ENCODE results near the gene ANAPC5.

Gene ANAPC5

GRCh38 chr12:121364683-121365121, 12.5 kb upstream of the ANAPC5 start:
- H3K9me3 ChIP-seq (ENCODE audit: control insufficient read depth in 1 of 2, low read length in 2 of 2): no peaks in the 10 kb centered on the region
- H3K27ac ChIP-seq (ENCODE audit: low read length): no peak overlapping the region
- no peak overlapping the region for H3K4me3 ChIP-seq (ENCODE audit: low read depth in 1 of 2, low read length in 2 of 2)
- no peaks in the 10 kb centered on the region for H3K4me1 ChIP-seq (ENCODE audit: control insufficient read depth in 1 of 2, insufficient read depth in 2 of 2, low read length in 2 of 2)
- H3K27me3 ChIP-seq (ENCODE audit: low read depth, low read length): no peaks in the 10 kb centered on the region
- no peaks in the 10 kb centered on the region for H3K36me3 ChIP-seq (ENCODE audit: control insufficient read depth in 1 of 2, insufficient read depth in 2 of 2, low read length in 2 of 2)

DNA sequence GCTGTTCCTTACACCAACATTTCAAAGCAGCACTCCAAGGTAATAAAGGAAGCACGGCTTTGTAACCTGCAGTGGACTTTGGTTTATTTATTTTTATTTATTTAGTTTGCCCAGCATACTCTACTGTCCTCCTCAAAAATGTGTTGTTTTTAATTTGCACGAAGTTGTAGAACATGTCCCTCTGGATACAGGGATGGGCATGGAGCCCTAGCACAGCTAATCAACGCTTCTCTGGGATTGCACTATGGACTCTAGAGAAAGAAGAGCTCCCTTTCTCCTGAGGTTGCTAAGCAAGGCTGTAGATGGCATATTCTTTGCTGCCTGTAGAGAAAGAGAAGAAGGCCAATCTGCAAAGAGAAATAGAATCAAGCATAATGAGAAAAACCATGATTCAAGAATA, 5.9 kb upstream of the ANAPC5 start:
- Histone ChIP-seq H3K4me3 (ENCODE audit: low read depth in 1 of 2, low read length in 2 of 2) (no peak overlapping the region), H3K9me3 (ENCODE audit: control insufficient read depth in 1 of 2, low read length in 2 of 2) (no peaks in the 10 kb centered on the region), H3K36me3 (ENCODE audit: control insufficient read depth in 1 of 2, insufficient read depth in 2 of 2, low read length in 2 of 2) (no peaks in the 10 kb centered on the region), H3K27ac (ENCODE audit: low read length) (no peak overlapping the region), H3K27me3 (ENCODE audit: low read depth, low read length) (no peaks in the 10 kb centered on the region), H3K4me1 (ENCODE audit: control insufficient read depth in 1 of 2, insufficient read depth in 2 of 2, low read length in 2 of 2) (peaks cover 0 to 2% of the 10 kb centered on the region in 2 donors)

DNA sequence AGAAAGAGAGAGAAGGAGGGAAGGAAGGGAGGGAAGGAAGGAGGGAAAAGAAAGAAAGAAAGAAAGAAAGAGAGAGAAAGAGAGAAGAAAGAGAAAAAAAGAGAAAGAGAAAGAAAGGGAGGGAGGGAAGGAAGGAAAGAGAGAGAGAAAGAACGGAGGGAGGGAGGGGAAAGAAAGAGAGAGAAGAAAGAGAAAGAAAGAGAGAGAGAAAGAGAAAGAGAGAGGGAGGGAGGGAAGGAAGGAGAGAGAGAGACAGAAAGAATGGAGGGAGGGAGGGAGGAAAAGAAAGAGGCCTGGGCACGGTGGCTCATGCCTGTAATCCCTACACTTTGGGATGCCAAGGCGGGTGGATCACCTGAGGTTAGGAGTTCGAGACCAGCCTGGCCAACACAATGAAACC, 5.1 kb upstream of the ANAPC5 start:
- H3K27ac ChIP-seq (ENCODE audit: low read length): no peak overlapping the region
- peaks cover 0 to 5% of the 10 kb centered on the region in 2 donors for H3K4me1 ChIP-seq (ENCODE audit: control insufficient read depth in 1 of 2, insufficient read depth in 2 of 2, low read length in 2 of 2)
- no peaks in the 10 kb centered on the region for H3K36me3 ChIP-seq (ENCODE audit: control insufficient read depth in 1 of 2, insufficient read depth in 2 of 2, low read length in 2 of 2)
- no peaks in the 10 kb centered on the region for H3K27me3 ChIP-seq (ENCODE audit: low read depth, low read length)
- H3K9me3 ChIP-seq (ENCODE audit: control insufficient read depth in 1 of 2, low read length in 2 of 2): no peaks in the 10 kb centered on the region
- H3K4me3 ChIP-seq (ENCODE audit: low read depth in 1 of 2, low read length in 2 of 2): no peak overlapping the region

- H3K4me3 ChIP-seq (ENCODE audit: low read depth in 1 of 2, low read length in 2 of 2): no peak overlapping the region
These were observed 4.4 kb upstream of the ANAPC5 start for GRCh38 chr12:121356657-121357056.

GRCh38 chr12:121355818-121356217, 3.6 kb upstream of the ANAPC5 start:
- no peaks in the 10 kb centered on the region for H3K27me3 ChIP-seq (ENCODE audit: low read depth, low read length)

More at GRCh38 chr12:121356657-121357056, 4.4 kb upstream of the ANAPC5 start:
- no peaks in the 10 kb centered on the region for H3K36me3 ChIP-seq (ENCODE audit: control insufficient read depth in 1 of 2, insufficient read depth in 2 of 2, low read length in 2 of 2)
- no peaks in the 10 kb centered on the region for H3K9me3 ChIP-seq (ENCODE audit: control insufficient read depth in 1 of 2, low read length in 2 of 2)
- no peak overlapping the region for H3K27ac ChIP-seq (ENCODE audit: low read length)
- H3K27me3 ChIP-seq (ENCODE audit: low read depth, low read length): no peaks in the 10 kb centered on the region
- peaks cover 0 to 5% of the 10 kb centered on the region in 2 donors for H3K4me1 ChIP-seq (ENCODE audit: control insufficient read depth in 1 of 2, insufficient read depth in 2 of 2, low read length in 2 of 2)

GRCh38 chr12:121352682-121353018, 439 bp upstream of the ANAPC5 start:
- Histone ChIP-seq H3K4me3 (ENCODE audit: low read depth in 1 of 2, low read length in 2 of 2) (peak overlapping the region; percentile 94 to 97), H3K9me3 (ENCODE audit: control insufficient read depth in 1 of 2, low read length in 2 of 2) (no peaks in the 10 kb centered on the region), H3K27ac (ENCODE audit: low read length) (peak overlapping the region; percentile 57), H3K4me1 (ENCODE audit: control insufficient read depth in 1 of 2, insufficient read depth in 2 of 2, low read length in 2 of 2) (peaks cover 3 to 20% of the 10 kb centered on the region in 2 donors), H3K27me3 (ENCODE audit: low read depth, low read length) (no peaks in the 10 kb centered on the region), H3K36me3 (ENCODE audit: control insufficient read depth in 1 of 2, insufficient read depth in 2 of 2, low read length in 2 of 2) (no peaks in the 10 kb centered on the region)

More at GRCh38 chr12:121355818-121356217, 3.6 kb upstream of the ANAPC5 start:
- Histone ChIP-seq H3K4me3 (ENCODE audit: low read depth in 1 of 2, low read length in 2 of 2) (no peak overlapping the region), H3K36me3 (ENCODE audit: control insufficient read depth in 1 of 2, insufficient read depth in 2 of 2, low read length in 2 of 2) (no peaks in the 10 kb centered on the region), H3K27ac (ENCODE audit: low read length) (no peak overlapping the region), H3K4me1 (ENCODE audit: control insufficient read depth in 1 of 2, insufficient read depth in 2 of 2, low read length in 2 of 2) (peaks cover 2 to 12% of the 10 kb centered on the region in 2 donors), H3K9me3 (ENCODE audit: control insufficient read depth in 1 of 2, low read length in 2 of 2) (no peaks in the 10 kb centered on the region)

DNA sequence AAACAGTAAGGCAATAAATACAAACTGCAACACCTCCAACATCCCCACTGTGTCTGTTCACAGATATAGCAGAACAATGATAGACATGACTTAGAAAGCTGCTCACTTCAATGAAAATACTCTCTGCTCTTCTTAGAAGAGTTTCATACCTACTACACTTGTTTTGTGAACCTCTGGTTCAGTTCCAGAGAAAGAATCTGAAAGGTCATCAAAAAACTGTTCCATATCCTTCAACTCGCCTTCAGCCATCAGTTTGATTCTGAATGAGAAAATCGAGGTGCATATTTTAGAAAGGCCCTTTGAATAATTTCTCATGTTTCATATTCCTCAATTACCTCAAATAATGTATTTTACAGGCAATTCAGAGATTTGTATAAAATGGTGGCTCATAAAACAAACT, 5.5 kb downstream of the ANAPC5 start:
- peaks cover 3 to 21% of the 10 kb centered on the region in 2 donors for H3K4me1 ChIP-seq (ENCODE audit: control insufficient read depth in 1 of 2, insufficient read depth in 2 of 2, low read length in 2 of 2)
- no peak overlapping the region for H3K4me3 ChIP-seq (ENCODE audit: low read depth in 1 of 2, low read length in 2 of 2)
- H3K27me3 ChIP-seq (ENCODE audit: low read depth, low read length): no peaks in the 10 kb centered on the region
- no peak overlapping the region for H3K27ac ChIP-seq (ENCODE audit: low read length)
- H3K36me3 ChIP-seq (ENCODE audit: control insufficient read depth in 1 of 2, insufficient read depth in 2 of 2, low read length in 2 of 2): peaks cover 39 to 44% of the 10 kb centered on the region in 2 donors
- H3K9me3 ChIP-seq (ENCODE audit: control insufficient read depth in 1 of 2, low read length in 2 of 2): no peaks in the 10 kb centered on the region

GRCh38 chr12:121345151-121345815, 6.9 kb downstream of the ANAPC5 start:
- H3K4me3 ChIP-seq (ENCODE audit: low read depth in 1 of 2, low read length in 2 of 2): no peak overlapping the region
- H3K9me3 ChIP-seq (ENCODE audit: control insufficient read depth in 1 of 2, low read length in 2 of 2): no peaks in the 10 kb centered on the region
- H3K27me3 ChIP-seq (ENCODE audit: low read depth, low read length): no peaks in the 10 kb centered on the region
- peaks cover 0 to 9% of the 10 kb centered on the region in 2 donors for H3K4me1 ChIP-seq (ENCODE audit: control insufficient read depth in 1 of 2, insufficient read depth in 2 of 2, low read length in 2 of 2)
- H3K27ac ChIP-seq (ENCODE audit: low read length): no peak overlapping the region
- peaks cover 45 to 57% of the 10 kb centered on the region in 2 donors for H3K36me3 ChIP-seq (ENCODE audit: control insufficient read depth in 1 of 2, insufficient read depth in 2 of 2, low read length in 2 of 2)

DNA sequence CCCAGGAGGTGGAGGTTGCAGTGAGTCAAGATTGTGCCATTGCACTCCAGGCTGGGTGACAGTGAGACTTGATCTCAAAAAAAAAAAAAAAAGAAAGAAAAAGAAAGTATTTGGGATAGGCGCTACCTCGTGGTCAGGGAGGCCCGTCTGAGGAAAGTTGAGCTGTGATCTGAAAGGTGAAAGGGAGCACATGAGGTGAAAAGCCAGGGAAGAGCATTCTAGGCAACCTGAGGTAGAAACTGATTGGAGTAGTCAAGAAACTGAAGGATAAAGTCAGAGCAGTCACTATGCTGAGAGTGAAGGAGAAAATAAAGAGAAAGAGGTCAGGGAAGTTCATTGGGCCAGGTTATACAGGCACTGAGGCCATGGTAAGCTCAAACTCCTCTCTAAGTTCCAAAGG, 7.7 kb downstream of the ANAPC5 start:
- H3K4me1 ChIP-seq (ENCODE audit: control insufficient read depth in 1 of 2, insufficient read depth in 2 of 2, low read length in 2 of 2): peaks cover 0 to 6% of the 10 kb centered on the region in 2 donors
- no peaks in the 10 kb centered on the region for H3K9me3 ChIP-seq (ENCODE audit: control insufficient read depth in 1 of 2, low read length in 2 of 2)
- H3K4me3 ChIP-seq (ENCODE audit: low read depth in 1 of 2, low read length in 2 of 2): no peak overlapping the region
- H3K27me3 ChIP-seq (ENCODE audit: low read depth, low read length): no peaks in the 10 kb centered on the region
- H3K36me3 ChIP-seq (ENCODE audit: control insufficient read depth in 1 of 2, insufficient read depth in 2 of 2, low read length in 2 of 2): peaks cover 45 to 61% of the 10 kb centered on the region in 2 donors
- no peak overlapping the region for H3K27ac ChIP-seq (ENCODE audit: low read length)

GRCh38 chr12:121337416-121337815, 14.8 kb downstream of the ANAPC5 start:
- Histone ChIP-seq H3K4me3 (ENCODE audit: low read depth in 1 of 2, low read length in 2 of 2) (no peak overlapping the region), H3K4me1 (ENCODE audit: control insufficient read depth in 1 of 2, insufficient read depth in 2 of 2, low read length in 2 of 2) (peaks cover 0 to 4% of the 10 kb centered on the region in 2 donors), H3K9me3 (ENCODE audit: control insufficient read depth in 1 of 2, low read length in 2 of 2) (no peaks in the 10 kb centered on the region), H3K36me3 (ENCODE audit: control insufficient read depth in 1 of 2, insufficient read depth in 2 of 2, low read length in 2 of 2) (peaks cover 28 to 52% of the 10 kb centered on the region in 2 donors), H3K27me3 (ENCODE audit: low read depth, low read length) (no peaks in the 10 kb centered on the region), H3K27ac (ENCODE audit: low read length) (no peak overlapping the region)

DNA sequence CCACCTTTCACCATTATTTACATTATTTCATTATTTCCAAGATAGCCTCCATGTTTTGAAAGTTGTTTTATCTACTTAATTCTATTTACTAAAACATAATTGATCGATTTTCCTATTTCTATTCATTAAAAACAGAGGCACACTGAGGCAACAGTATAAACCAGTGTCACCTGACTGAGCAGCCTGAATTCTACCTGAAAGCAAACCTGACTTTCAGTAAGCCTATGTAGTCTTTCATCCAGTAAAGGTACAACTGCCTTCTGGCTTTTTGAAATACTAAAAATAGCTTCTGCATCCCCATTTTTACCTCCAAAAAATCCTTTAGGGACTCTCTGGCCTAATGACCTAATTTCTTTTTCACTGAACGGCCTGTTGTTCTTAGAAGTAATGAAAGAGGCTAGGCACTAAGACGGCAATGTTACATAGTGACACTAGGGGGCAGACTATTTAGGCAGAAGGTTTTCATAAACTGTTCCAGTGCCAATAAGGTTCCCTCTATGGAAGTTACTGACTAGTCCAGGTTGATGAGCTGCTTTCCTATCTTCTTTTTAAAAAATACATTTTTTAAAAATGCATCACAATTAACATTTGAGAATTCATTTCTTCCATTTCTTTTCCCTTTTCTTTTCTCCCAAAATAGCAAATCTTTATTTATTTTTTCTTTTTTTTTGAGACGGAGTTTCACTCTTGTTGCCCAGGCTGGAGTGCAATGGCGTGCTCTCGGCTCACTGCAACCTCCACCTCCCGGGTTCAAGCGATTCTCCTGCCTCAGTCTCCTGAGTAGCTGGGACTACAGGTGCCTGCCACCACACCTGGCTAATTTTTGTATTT, 17.5 kb downstream of the ANAPC5 start:
- Histone ChIP-seq H3K36me3 (ENCODE audit: control insufficient read depth in 1 of 2, insufficient read depth in 2 of 2, low read length in 2 of 2) (peaks cover 28 to 61% of the 10 kb centered on the region in 2 donors), H3K27ac (ENCODE audit: low read length) (no peak overlapping the region), H3K4me3 (ENCODE audit: low read depth in 1 of 2, low read length in 2 of 2) (no peak overlapping the region)

More for the DNA sequence above, 17.5 kb downstream of the ANAPC5 start:
- H3K4me1 ChIP-seq (ENCODE audit: control insufficient read depth in 1 of 2, insufficient read depth in 2 of 2, low read length in 2 of 2): peaks cover 0 to 4% of the 10 kb centered on the region in 2 donors
- no peaks in the 10 kb centered on the region for H3K27me3 ChIP-seq (ENCODE audit: low read depth, low read length)
- H3K9me3 ChIP-seq (ENCODE audit: control insufficient read depth in 1 of 2, low read length in 2 of 2): no peaks in the 10 kb centered on the region
